T-cell (primary cell): ENCODE measurements around the gene MTERF2. TPM values are rescaled to one million over a fixed set of nuclear protein-coding genes. Genes with fewer than 3 reads are reported as not detected.
"Not testable (repeated sequence)": the region's sequence is repeated elsewhere in the genome, so short reads cannot be mapped to it uniquely, and the experiment has no call there.

Experiments
- ATAC-seq, 4 experiments: fragments of 200-7000 bp in 3 of 4; fragments of 150-1000 bp in 1 of 4; cut with Tn5 transposase; replicated peaks in 1 of 4; 1 replicate in 3 of 4; 2 replicates in 1 of 4; pipeline ENCODE4 v1.10.0; 2021; ENCODE audit warnings: moderate library complexity in 3 of 4, mild to moderate bottlenecking in 2 of 4, moderate number of reproducible peaks in 1 of 4
- CTCF ChIA-PET, 2 donors: fragments of 300-600 bp; sonication (Branson Sonifier 250); formaldehyde crosslinking; loops; one replicate each; lab custom pipeline; 2022; ENCODE audit warnings: antibody characterized with exemption in 2 of 2; lab: Charles Lee
- POLR2A ChIA-PET, 2 donors: fragments of 300-600 bp; sonication (Branson Sonifier 250); formaldehyde crosslinking; loops; one replicate each; lab custom pipeline; 2022; ENCODE audit warnings: antibody characterized with exemption in 2 of 2; lab: Charles Lee
- DNase-seq, 35 experiments: peaks; one replicate each; pipeline versions ENCODE4 v3.0.0 to v3.0.0-alpha.2; 2013 to 2023
- H3K27ac ChIP-seq: one replicate; pipeline ENCODE4 v1.5.1; 2013; ENCODE audit warnings: low read length
- H3K27me3 ChIP-seq, 2 experiments: replicated peaks in 1 of 2; 1 replicate in 1 of 2; 2 replicates in 1 of 2; pipeline versions ENCODE4 v1.6.1 to v1.7.0; 2013; ENCODE audit warnings: low read length in 1 of 2, mixed read lengths in 1 of 2; ENCODE audit not compliant: control insufficient read depth in 2 of 2, insufficient read depth in 2 of 2; ENCODE audit errors: extremely low read depth in 1 of 2
- H3K36me3 ChIP-seq, 2 donors: 1 replicate in 1 of 2; 2 replicates in 1 of 2; pipeline versions ENCODE4 v1.6.1 to v1.7.0; 2013; ENCODE audit warnings: low read length in 1 of 2; ENCODE audit not compliant: control insufficient read depth in 2 of 2, insufficient read depth in 1 of 2; ENCODE audit errors: extremely low read depth in 1 of 2
- H3K4me1 ChIP-seq, 2 experiments: 1 replicate in 1 of 2; 2 replicates in 1 of 2; pipeline versions ENCODE4 v1.6.1 to v1.7.0; 2013; ENCODE audit warnings: low read length in 2 of 2, mixed read lengths in 1 of 2; ENCODE audit not compliant: insufficient read depth in 2 of 2, control insufficient read depth in 1 of 2; ENCODE audit errors: extremely low read depth in 1 of 2
- H3K4me3 ChIP-seq, 2 donors: 1 replicate in 1 of 2; 2 replicates in 1 of 2; pipeline versions ENCODE4 v1.5.1 to v1.7.0; 2013; ENCODE audit warnings: mild to moderate bottlenecking in 2 of 2, low read length in 1 of 2, moderate library complexity in 1 of 2; ENCODE audit not compliant: control insufficient read depth in 1 of 2; ENCODE audit errors: extremely low read depth in 1 of 2
- H3K9me3 ChIP-seq: 2 replicates; pipeline ENCODE4 v1.7.0; 2013
- H3K27ac Mint-ChIP-seq, 2 donors: one replicate each; pipeline ENCODE4 v1.8.0; 2020 to 2021; ENCODE audit warnings: mild to moderate bottlenecking in 2 of 2, mixed read lengths in 2 of 2
- H3K27me3 Mint-ChIP-seq, 2 donors: one replicate each; pipeline ENCODE4 v1.8.0; 2021 to 2022; ENCODE audit warnings: mixed read lengths in 2 of 2
- H3K36me3 Mint-ChIP-seq: one replicate; pipeline ENCODE4 v1.8.0; 2021; ENCODE audit warnings: mixed read lengths
- H3K4me1 Mint-ChIP-seq, 3 donors: one replicate each; pipeline ENCODE4 v1.8.0; 2020 to 2022; ENCODE audit warnings: mixed read lengths in 3 of 3, mild to moderate bottlenecking in 1 of 3
- H3K4me3 Mint-ChIP-seq, 3 donors: one replicate each; pipeline ENCODE4 v1.8.0; 2020 to 2022; ENCODE audit warnings: mild to moderate bottlenecking in 3 of 3, mixed read lengths in 3 of 3, moderate library complexity in 3 of 3
- H3K9me3 Mint-ChIP-seq, 3 donors: one replicate each; pipeline ENCODE4 v1.8.0; 2020 to 2022; ENCODE audit warnings: mixed read lengths in 3 of 3
- WGBS: methylation state at CpG from one replicate; pipeline ENCODE4 v1.1.5; 2013; ENCODE audit warnings: missing lambda C conversion rate; ENCODE audit not compliant: insufficient coverage; 5-methylcytosine and 5-hydroxymethylcytosine counted together
- total RNA-seq, 35 experiments: library from RNA in 6 of 35; stranded (reverse) in 6 of 35; fragments of 120-200 nt in 1 of 35; gene quantifications; one replicate each; pipeline versions ENCODE4 v1.2.1 to v1.2.4 and lab custom pipeline; 2013 to 2026

The MTERF2 gene
- total RNA-seq, 5 donors from 2014 or later (not counting 1 experiment from before 2014, with no cell fraction given) = 7.4 to 11.5 (median 8.8) TPM

DNA sequence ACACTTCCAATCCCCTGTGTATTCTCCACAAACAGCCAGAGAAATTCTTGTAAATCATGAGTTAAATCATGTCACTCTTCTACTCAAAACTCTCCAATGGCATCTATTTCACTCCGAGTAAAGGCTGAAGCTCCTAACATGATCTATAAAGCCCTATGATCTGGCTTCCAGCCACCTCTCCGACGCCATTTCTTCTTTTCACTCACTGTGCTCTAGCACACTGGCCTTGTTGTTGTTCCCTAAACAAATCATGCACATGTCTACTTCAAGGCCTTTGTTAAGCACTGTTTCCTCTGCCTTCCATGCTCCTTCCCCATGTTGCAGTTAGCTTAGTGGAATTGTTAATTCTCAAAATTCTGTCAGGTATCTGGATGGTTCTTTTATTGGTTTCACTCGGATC is 30.1 kb upstream of the MTERF2 start:
- DNase-seq (no peak), ATAC-seq (no peak)
- no peak overlapping the region for H3K4me3 ChIP-seq
- H3K36me3 Mint-ChIP-seq = peaks cover 49% of the 10 kb centered on the region
- ChIA-PET POLR2A (no interaction called here), CTCF (no interaction called here)
- peaks cover 0 to 2% (median 0%) of the 10 kb centered on the region in 3 donors for H3K4me1 Mint-ChIP-seq
- H3K36me3 ChIP-seq = peaks cover 6 to 8% of the 10 kb centered on the region in 2 donors
- H3K27ac Mint-ChIP-seq = no peak overlapping the region
- no peak overlapping the region for H3K4me3 Mint-ChIP-seq
- no peaks in the 10 kb centered on the region for H3K9me3 Mint-ChIP-seq
- no peaks in the 10 kb centered on the region for H3K27me3 ChIP-seq
- H3K9me3 ChIP-seq = no peaks in the 10 kb centered on the region
- H3K27me3 Mint-ChIP-seq = no peaks in the 10 kb centered on the region
- WGBS = 100% methylated on average over 1 of the region's 4 CpGs
- H3K4me1 ChIP-seq = no peaks in the 10 kb centered on the region
- no peak overlapping the region for H3K27ac ChIP-seq

DNA sequence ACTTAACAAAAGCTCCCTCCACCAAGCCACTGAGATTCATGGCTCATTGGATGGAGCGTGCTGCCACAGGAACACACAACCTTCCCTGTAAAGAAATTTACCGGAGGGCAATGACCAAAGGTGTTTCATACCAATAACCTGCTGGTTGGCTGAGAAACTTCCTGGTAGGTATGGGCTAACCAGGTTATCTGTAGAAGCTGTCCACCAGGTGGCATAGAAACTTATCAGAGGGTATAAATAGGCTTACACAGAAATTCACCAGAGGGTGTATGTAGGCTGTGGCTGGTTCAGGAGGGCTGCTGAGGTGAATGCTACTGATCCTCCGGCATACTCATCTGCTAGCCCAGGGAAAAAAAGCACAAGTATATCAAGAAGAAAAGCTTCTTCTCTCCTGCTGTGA is 27.1 kb upstream of the MTERF2 start:
- no peak overlapping the region for H3K4me3 Mint-ChIP-seq
- Histone ChIP-seq H3K4me1 (no peaks in the 10 kb centered on the region), H3K4me3 (no peak overlapping the region), H3K27me3 (no peaks in the 10 kb centered on the region), H3K36me3 (peaks cover 2 to 6% of the 10 kb centered on the region in 2 donors), H3K9me3 (no peaks in the 10 kb centered on the region), H3K27ac (no peak overlapping the region)
- no CpG with 5 or more reads among the region's 3 CpGs for WGBS
- ATAC-seq = peak in 3 of 4 experiments; percentile 54 to 69 (median 60)
- ChIA-PET CTCF (interaction anchor here (0.6 to 1.8 kb wide), 6 partner anchors 9 to 1771 kb away, joined by 3 to 13 read pairs (median 3); no protein-coding TSS in a partner anchor), POLR2A (interaction anchor here in 1 of 2 donors (0.6 kb wide), 2 partner anchors 76 to 307 kb away, joined by 3 read pairs; no protein-coding TSS in a partner anchor)
- no peaks in the 10 kb centered on the region for H3K9me3 Mint-ChIP-seq
- DNase-seq = peak in 12 of 35 experiments; percentile 1 to 55 (median 11)
- H3K4me1 Mint-ChIP-seq = peaks cover 0 to 2% (median 0%) of the 10 kb centered on the region in 3 donors
- H3K27ac Mint-ChIP-seq = no peak overlapping the region
- no peaks in the 10 kb centered on the region for H3K27me3 Mint-ChIP-seq
- peaks cover 46% of the 10 kb centered on the region for H3K36me3 Mint-ChIP-seq

DNA sequence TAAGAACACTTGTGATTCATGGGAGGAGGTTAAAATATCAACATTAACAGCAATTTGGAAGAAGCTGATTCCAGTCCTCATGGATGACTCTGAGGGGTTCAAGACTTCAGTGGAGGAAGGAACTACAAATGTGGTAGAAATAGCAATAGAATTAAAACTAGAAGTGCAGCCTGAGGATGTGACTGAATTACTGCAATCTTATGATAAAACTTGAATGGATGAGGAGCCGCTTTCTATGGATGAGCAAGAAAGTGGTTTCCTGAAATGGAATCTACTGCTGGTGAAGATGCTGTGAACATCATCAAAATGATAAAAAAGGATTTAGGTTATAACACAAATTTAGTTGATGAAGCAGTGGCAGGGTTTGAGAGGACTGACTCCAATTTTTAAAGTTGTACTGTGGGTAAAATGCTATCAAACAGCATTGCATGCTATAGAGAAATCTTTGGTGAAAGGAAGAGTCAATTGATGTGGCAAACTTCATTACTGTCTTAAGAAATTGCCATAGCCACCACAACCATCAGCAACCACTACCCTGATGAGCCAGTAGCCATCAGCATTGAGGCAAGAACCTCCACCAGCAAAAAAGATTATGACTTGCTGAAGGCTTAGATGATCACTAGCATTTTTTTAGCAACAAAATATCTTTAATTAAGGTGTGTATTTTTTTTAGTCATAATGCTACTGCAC is 25.9 kb upstream of the MTERF2 start:
- H3K27ac Mint-ChIP-seq = no peak overlapping the region
- ChIA-PET POLR2A (interaction anchor here in 1 of 2 donors (0.6 kb wide), 1 partner anchor 665 kb away, joined by 4 read pairs; no protein-coding TSS in a partner anchor), CTCF (interaction anchor here (0.6 to 1.8 kb wide), 3 partner anchors 22 to 92 kb away, joined by 3 to 13 read pairs (median 5); no protein-coding TSS in a partner anchor)
- H3K27me3 Mint-ChIP-seq = no peaks in the 10 kb centered on the region
- Histone ChIP-seq H3K4me1 (no peaks in the 10 kb centered on the region), H3K9me3 (no peaks in the 10 kb centered on the region), H3K4me3 (no peak overlapping the region), H3K27me3 (no peaks in the 10 kb centered on the region), H3K27ac (no peak overlapping the region), H3K36me3 (peaks cover 2 to 6% of the 10 kb centered on the region in 2 donors)
- H3K4me3 Mint-ChIP-seq = no peak overlapping the region
- no peak for DNase-seq
- no peak for ATAC-seq
- H3K36me3 Mint-ChIP-seq = peaks cover 43% of the 10 kb centered on the region
- no CpG with 5 or more reads among the region's 1 CpG for WGBS
- H3K9me3 Mint-ChIP-seq = no peaks in the 10 kb centered on the region
- H3K4me1 Mint-ChIP-seq = peaks cover 0 to 2% (median 0%) of the 10 kb centered on the region in 3 donors

DNA sequence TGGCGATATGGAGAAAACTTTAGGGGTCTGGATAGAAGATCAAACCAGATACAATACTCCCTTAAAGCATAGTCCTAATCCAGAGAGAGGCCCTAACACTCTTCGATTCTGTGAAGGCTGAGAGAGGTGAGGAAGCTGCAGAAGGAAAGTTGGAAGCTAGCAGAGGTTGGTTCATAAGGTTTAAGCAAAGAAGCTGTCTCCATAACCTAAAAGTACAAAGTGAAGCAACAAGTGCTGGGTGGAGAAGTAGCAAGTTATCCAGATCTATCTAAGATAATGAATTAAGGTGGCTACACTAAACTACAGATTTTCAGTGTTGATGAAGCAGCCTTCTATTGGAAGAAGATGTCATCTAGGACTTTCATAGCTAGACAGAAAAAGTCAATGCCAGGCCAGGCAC is 24.6 kb upstream of the MTERF2 start:
- ChIA-PET CTCF (no interaction called here), POLR2A (interaction anchor here (0.6 to 0.9 kb wide), 2 partner anchors 50 to 51 kb away, joined by 3 to 4 read pairs; no protein-coding TSS in a partner anchor)
- H3K4me3 ChIP-seq = no peak overlapping the region
- H3K4me1 ChIP-seq = no peaks in the 10 kb centered on the region
- no CpG with 5 or more reads among the region's 2 CpGs for WGBS
- H3K4me3 Mint-ChIP-seq = no peak overlapping the region
- H3K27ac Mint-ChIP-seq = no peak overlapping the region
- no peaks in the 10 kb centered on the region for H3K9me3 Mint-ChIP-seq
- peaks cover 0 to 2% (median 0%) of the 10 kb centered on the region in 3 donors for H3K4me1 Mint-ChIP-seq
- ATAC-seq (no peak), DNase-seq (no peak)
- no peak overlapping the region for H3K27ac ChIP-seq
- H3K36me3 Mint-ChIP-seq = peaks cover 29% of the 10 kb centered on the region
- no peaks in the 10 kb centered on the region for H3K27me3 ChIP-seq
- no peaks in the 10 kb centered on the region for H3K27me3 Mint-ChIP-seq
- H3K9me3 ChIP-seq = no peaks in the 10 kb centered on the region
- H3K36me3 ChIP-seq = peaks cover 0 to 2% of the 10 kb centered on the region in 2 donors

DNA sequence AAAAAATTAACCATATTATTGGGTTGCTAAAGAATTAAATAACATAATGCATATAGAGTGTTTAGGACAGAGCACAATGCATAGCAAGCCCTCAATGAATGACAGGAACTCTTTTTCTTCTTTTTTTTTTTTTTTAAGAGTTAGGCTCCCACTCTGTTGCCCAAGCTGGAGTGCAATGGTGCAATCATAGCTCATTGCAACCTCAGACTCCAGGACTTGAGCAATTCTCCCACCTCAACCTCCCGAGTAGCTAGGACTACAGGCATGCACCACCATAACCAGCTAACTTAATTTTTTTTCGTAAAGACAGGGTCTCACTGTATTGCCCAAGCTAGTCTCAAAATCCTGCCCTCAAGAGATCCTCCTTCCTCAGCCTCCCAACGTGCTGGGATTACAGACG is 20.5 kb upstream of the MTERF2 start:
- Histone ChIP-seq H3K4me1 (no peaks in the 10 kb centered on the region), H3K36me3 (no peaks in the 10 kb centered on the region), H3K4me3 (no peak overlapping the region), H3K27me3 (no peaks in the 10 kb centered on the region), H3K27ac (no peak overlapping the region), H3K9me3 (no peaks in the 10 kb centered on the region)
- no peak for DNase-seq
- POLR2A ChIA-PET = no interaction called here
- H3K36me3 Mint-ChIP-seq = peaks cover 30% of the 10 kb centered on the region
- H3K27ac Mint-ChIP-seq = no peak overlapping the region
- no peaks in the 10 kb centered on the region for H3K4me1 Mint-ChIP-seq
- ATAC-seq = no peak
- whole genome bisulfite sequencing = 100% methylated on average over 2 of the region's 4 CpGs
- H3K27me3 Mint-ChIP-seq = no peaks in the 10 kb centered on the region
- H3K9me3 Mint-ChIP-seq = no peaks in the 10 kb centered on the region
- no peak overlapping the region for H3K4me3 Mint-ChIP-seq
- CTCF ChIA-PET = no interaction called here

DNA sequence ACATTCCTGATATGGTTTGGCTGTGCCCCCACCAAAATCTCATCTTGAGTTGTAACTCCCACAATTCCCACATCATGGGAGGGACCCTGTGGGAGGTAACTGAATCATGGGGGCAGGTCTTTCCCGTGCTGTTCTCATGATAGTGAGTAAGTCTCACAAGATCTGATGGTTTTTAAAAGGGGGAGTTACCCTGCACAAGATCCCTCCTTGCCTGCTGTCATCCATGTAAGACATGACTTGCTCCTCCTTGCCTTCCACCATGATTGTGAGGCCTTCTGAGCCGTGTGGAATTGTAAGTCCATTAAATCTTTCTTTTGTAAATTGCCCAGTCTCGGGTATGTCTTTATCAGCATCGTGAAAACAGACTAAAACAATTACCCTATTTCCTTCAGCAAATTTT is 15.7 kb upstream of the MTERF2 start:
- no CpG with 5 or more reads among the region's 4 CpGs for WGBS
- peaks cover 3 to 20% of the 10 kb centered on the region in 2 donors for H3K36me3 ChIP-seq
- not testable (repeated sequence) for ATAC-seq

More for the DNA sequence above, 15.7 kb upstream of the MTERF2 start:
- H3K4me3 ChIP-seq, POLR2A ChIA-PET, H3K4me1 Mint-ChIP-seq, H3K27me3 Mint-ChIP-seq, H3K27me3 ChIP-seq, H3K9me3 Mint-ChIP-seq, H3K4me3 Mint-ChIP-seq, H3K4me1 ChIP-seq, H3K27ac Mint-ChIP-seq, H3K27ac ChIP-seq, CTCF ChIA-PET, H3K9me3 ChIP-seq, DNase-seq: not testable (repeated sequence)
- H3K36me3 Mint-ChIP-seq = peaks cover 28% of the 10 kb centered on the region
